Mesodermal cell (in vitro differentiated cells): ENCODE measurements around the gene LITAF.

Experiments used
- H3K27ac ChIP-seq: 2 replicates; pipeline ENCODE4 v1.7.0; 2013; ENCODE audit warnings: mild to moderate bottlenecking, low read depth, low read length, moderate library complexity; ENCODE audit not compliant: severe bottlenecking
- H3K36me3 ChIP-seq: 2 replicates; pipeline ENCODE4 v1.7.1; 2013; ENCODE audit warnings: mild to moderate bottlenecking, low read length, moderate library complexity; ENCODE audit not compliant: control insufficient read depth, insufficient read depth
- H3K4me1 ChIP-seq: one replicate; pipeline ENCODE4 v1.7.1; 2013; ENCODE audit warnings: mild to moderate bottlenecking, low read length; ENCODE audit not compliant: insufficient read depth, control insufficient read depth, poor library complexity, severe bottlenecking
- H3K4me3 ChIP-seq: 2 replicates; pipeline ENCODE4 v1.7.0; 2013; ENCODE audit warnings: low read length, control low read depth, mild to moderate bottlenecking; ENCODE audit not compliant: insufficient read depth, poor library complexity, severe bottlenecking; ENCODE audit errors: extremely low read depth
- H3K9me3 ChIP-seq: 2 replicates; pipeline ENCODE4 v1.7.1; 2013; ENCODE audit warnings: mild to moderate bottlenecking, low read length, moderate library complexity; ENCODE audit not compliant: control insufficient read depth
- WGBS, 2 experiments: methylation state at CpG; one replicate each; pipeline ENCODE4 v1.1.5; 2013; ENCODE audit warnings: missing lambda C conversion rate in 2 of 2; ENCODE audit not compliant: insufficient coverage in 2 of 2; 5-methylcytosine and 5-hydroxymethylcytosine counted together

LITAF gene

GRCh38 chr16:11534262-11534661 is 52.5 kb downstream of the LITAF start:
- no peak overlapping the region for H3K4me3 ChIP-seq
- no peaks in the 10 kb centered on the region for H3K36me3 ChIP-seq
- no peak overlapping the region for H3K27ac ChIP-seq
- no peaks in the 10 kb centered on the region for H3K9me3 ChIP-seq
- WGBS, 2 experiments: 80 to 93% methylated on average over 2 of the region's 2 CpGs
- H3K4me1 ChIP-seq: no peaks in the 10 kb centered on the region

GRCh38 chr16:11533588-11533987 is 53.1 kb downstream of the LITAF start:
- H3K9me3 ChIP-seq: no peaks in the 10 kb centered on the region
- H3K4me3 ChIP-seq: no peak overlapping the region
- 91 to 100% methylated on average over 3 to 4 of the region's 5 CpGs for WGBS, 2 experiments
- no peaks in the 10 kb centered on the region for H3K36me3 ChIP-seq
- no peaks in the 10 kb centered on the region for H3K4me1 ChIP-seq
- H3K27ac ChIP-seq: no peak overlapping the region

GRCh38 chr16:11530171-11530940 is 56.4 kb downstream of the LITAF start:
- Histone ChIP-seq H3K4me3 (no peak overlapping the region), H3K4me1 (no peaks in the 10 kb centered on the region), H3K9me3 (no peaks in the 10 kb centered on the region), H3K27ac (no peak overlapping the region), H3K36me3 (no peaks in the 10 kb centered on the region)
- 74% methylated on average over 5 to 6 of the region's 8 CpGs for WGBS, 2 experiments

GRCh38 chr16:11529285-11529684 is 57.4 kb downstream of the LITAF start:
- Histone ChIP-seq H3K36me3 (no peaks in the 10 kb centered on the region), H3K27ac (no peak overlapping the region), H3K4me3 (no peak overlapping the region), H3K9me3 (no peaks in the 10 kb centered on the region), H3K4me1 (no peaks in the 10 kb centered on the region)
- WGBS, 2 experiments: 97 to 100% methylated on average over 3 to 4 of the region's 4 CpGs

GRCh38 chr16:11528053-11528452 is 58.7 kb downstream of the LITAF start:
- H3K27ac ChIP-seq: no peak overlapping the region
- 93 to 96% methylated on average over 10 to 11 of the region's 11 CpGs for WGBS, 2 experiments
- H3K4me3 ChIP-seq: no peak overlapping the region
- H3K4me1 ChIP-seq: no peaks in the 10 kb centered on the region
- H3K9me3 ChIP-seq: no peaks in the 10 kb centered on the region
- no peaks in the 10 kb centered on the region for H3K36me3 ChIP-seq

- Histone ChIP-seq H3K27ac (no peak overlapping the region), H3K9me3 (no peaks in the 10 kb centered on the region), H3K36me3 (no peaks in the 10 kb centered on the region), H3K4me3 (no peak overlapping the region), H3K4me1 (no peaks in the 10 kb centered on the region)
- 75 to 80% methylated on average over 16 of the region's 18 CpGs for WGBS, 2 experiments
Observed at GRCh38 chr16:11526655-11527350, 59.9 kb downstream of the LITAF start.

- H3K4me3 ChIP-seq: no peak overlapping the region
- H3K27ac ChIP-seq: no peak overlapping the region
- no peaks in the 10 kb centered on the region for H3K4me1 ChIP-seq
- 86 to 88% methylated on average over 2 to 3 of the region's 6 CpGs for WGBS, 2 experiments
- H3K36me3 ChIP-seq: no peaks in the 10 kb centered on the region
- H3K9me3 ChIP-seq: peaks cover 7% of the 10 kb centered on the region
Observed at GRCh38 chr16:11524098-11524760, 62.5 kb downstream of the LITAF start.

- Histone ChIP-seq H3K9me3 (peaks cover 7% of the 10 kb centered on the region), H3K4me3 (no peak overlapping the region), H3K4me1 (no peaks in the 10 kb centered on the region), H3K36me3 (no peaks in the 10 kb centered on the region), H3K27ac (no peak overlapping the region)
- WGBS, 2 experiments: 80% methylated on average over 1 of the region's 1 CpG; no CpG with 5 or more reads in 1 of the 2 experiments
Observed at GRCh38 chr16:11521055-11521454, 65.7 kb downstream of the LITAF start.

- Histone ChIP-seq H3K9me3 (peaks cover 7% of the 10 kb centered on the region), H3K27ac (no peak overlapping the region), H3K36me3 (no peaks in the 10 kb centered on the region), H3K4me1 (no peaks in the 10 kb centered on the region), H3K4me3 (no peak overlapping the region)
- 80 to 93% methylated on average over 3 to 8 of the region's 10 CpGs for WGBS, 2 experiments
Observed at GRCh38 chr16:11520442-11520841, 66.3 kb downstream of the LITAF start.

GRCh38 chr16:11517961-11518360 is 68.8 kb downstream of the LITAF start:
- H3K36me3 ChIP-seq: no peaks in the 10 kb centered on the region
- H3K4me3 ChIP-seq: no peak overlapping the region
- WGBS, 2 experiments: 58 to 60% methylated on average over 3 to 5 of the region's 5 CpGs
- H3K4me1 ChIP-seq: no peaks in the 10 kb centered on the region
- H3K9me3 ChIP-seq: peaks cover 7% of the 10 kb centered on the region
- H3K27ac ChIP-seq: no peak overlapping the region
